T-helper 17 cell (primary cell): ENCODE data around the gene GBA3. TPM values are rescaled to one million over a fixed set of nuclear protein-coding genes. Genes with fewer than 3 reads are reported as not detected.

Source experiments
- ATAC-seq: fragments of 150-1000 bp; cut with Tn5 transposase; 2 replicates; pipeline ENCODE4 v1.10.0; 2021; ENCODE audit warnings: mild to moderate bottlenecking, moderate library complexity
- DNase-seq, 3 donors: peaks; one replicate each; pipeline versions ENCODE4 v3.0.0 to v3.0.0-alpha.2; 2020 to 2021
- H3K9me3 ChIP-seq: one replicate; pipeline ENCODE4 v1.7.0; 2013; ENCODE audit warnings: low read length, mild to moderate bottlenecking; ENCODE audit not compliant: control insufficient read depth, poor library complexity, severe bottlenecking
- H3K27ac Mint-ChIP-seq: one replicate; pipeline ENCODE4 v1.8.0; 2022; ENCODE audit warnings: mild to moderate bottlenecking, moderate library complexity, mixed read lengths
- H3K27me3 Mint-ChIP-seq: one replicate; pipeline ENCODE4 v1.8.0; 2022; ENCODE audit warnings: mixed read lengths
- H3K36me3 Mint-ChIP-seq: one replicate; pipeline ENCODE4 v1.8.0; 2022; ENCODE audit warnings: low read depth, mixed read lengths
- H3K4me1 Mint-ChIP-seq: one replicate; pipeline ENCODE4 v1.8.0; 2022; ENCODE audit warnings: mild to moderate bottlenecking, mixed read lengths
- H3K4me3 Mint-ChIP-seq: one replicate; pipeline ENCODE4 v1.8.0; 2022; ENCODE audit warnings: mild to moderate bottlenecking, moderate library complexity, mixed read lengths
- total RNA-seq, 4 donors: library from RNA in 2 of 4; stranded (reverse) in 2 of 4; gene quantifications; one replicate each; pipeline ENCODE4 v1.2.3 and lab custom pipeline; 2022 to 2026

GBA3 gene
- total RNA-seq, 2 donors from 2014 or later, result not detected

- H3K9me3 ChIP-seq, result no peaks in the 10 kb centered on the region
- Mint-ChIP-seq H3K27me3 (no peaks in the 10 kb centered on the region), H3K27ac (no peak overlapping the region), H3K36me3 (no peaks in the 10 kb centered on the region), H3K4me1 (no peaks in the 10 kb centered on the region), H3K4me3 (no peak overlapping the region)
- DNase-seq (no peak), ATAC-seq (no peak)
Observed at GRCh38 chr4:22842360-22843018, 149.8 kb downstream of the GBA3 start.

DNA sequence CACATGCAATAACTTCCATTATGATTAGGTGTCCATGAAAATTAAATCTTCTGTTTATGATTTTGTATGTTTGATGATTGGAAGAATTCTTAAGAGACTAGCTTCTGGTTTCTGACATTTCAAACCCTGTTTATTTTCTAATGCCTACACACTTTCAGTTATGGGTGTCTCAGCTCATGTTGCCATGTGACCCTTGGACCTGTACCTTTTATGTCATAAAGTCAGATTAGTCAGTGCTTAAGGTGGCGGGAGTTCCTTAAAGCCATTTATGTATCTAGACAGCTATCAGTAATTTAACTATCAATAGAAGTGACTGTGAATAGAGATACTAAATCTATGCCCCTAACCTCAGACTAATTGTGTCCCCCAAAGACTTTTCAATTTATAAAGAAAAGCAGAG, 155.6 kb downstream of the GBA3 start:
- H3K9me3 ChIP-seq, result no peaks in the 10 kb centered on the region
- H3K27ac Mint-ChIP-seq, result no peak overlapping the region
- ATAC-seq, result no peak

GRCh38 chr4:22850055-22850454, 157.3 kb downstream of the GBA3 start:
- Mint-ChIP-seq H3K36me3 (no peaks in the 10 kb centered on the region), H3K27me3 (no peaks in the 10 kb centered on the region), H3K27ac (no peak overlapping the region), H3K4me3 (no peak overlapping the region), H3K4me1 (no peaks in the 10 kb centered on the region)
- DNase-seq, result no peak
- no peak for ATAC-seq
- no peaks in the 10 kb centered on the region for H3K9me3 ChIP-seq

More for the DNA sequence above, 155.6 kb downstream of the GBA3 start:
- H3K36me3 Mint-ChIP-seq, result no peaks in the 10 kb centered on the region
- no peaks in the 10 kb centered on the region for H3K4me1 Mint-ChIP-seq
- DNase-seq, result no peak
- no peaks in the 10 kb centered on the region for H3K27me3 Mint-ChIP-seq
- H3K4me3 Mint-ChIP-seq, result no peak overlapping the region

DNA sequence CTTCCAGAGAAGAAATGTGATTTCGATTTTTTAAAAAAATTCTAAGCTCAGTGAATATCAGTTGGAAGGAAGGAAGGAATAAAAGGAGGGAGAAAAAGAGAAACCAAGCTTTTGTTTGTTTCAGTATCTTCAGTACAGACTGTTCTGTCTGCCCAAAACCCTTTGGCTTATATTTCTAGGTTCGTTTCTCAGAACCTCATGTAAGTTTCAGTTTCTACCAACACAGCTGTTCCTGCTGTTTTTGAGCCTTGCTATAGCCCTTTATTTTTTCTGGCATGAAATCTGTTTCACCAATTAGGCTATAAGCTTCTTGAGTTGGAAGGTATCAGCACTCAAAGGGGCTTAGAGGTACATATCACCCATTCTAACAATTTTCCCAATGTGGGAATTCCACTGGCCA, 157.9 kb downstream of the GBA3 start:
- Mint-ChIP-seq H3K27ac (no peak overlapping the region), H3K27me3 (no peaks in the 10 kb centered on the region), H3K36me3 (no peaks in the 10 kb centered on the region), H3K4me3 (no peak overlapping the region), H3K4me1 (no peaks in the 10 kb centered on the region)
- DNase-seq (no peak), ATAC-seq (no peak)
- H3K9me3 ChIP-seq, result no peaks in the 10 kb centered on the region

DNA sequence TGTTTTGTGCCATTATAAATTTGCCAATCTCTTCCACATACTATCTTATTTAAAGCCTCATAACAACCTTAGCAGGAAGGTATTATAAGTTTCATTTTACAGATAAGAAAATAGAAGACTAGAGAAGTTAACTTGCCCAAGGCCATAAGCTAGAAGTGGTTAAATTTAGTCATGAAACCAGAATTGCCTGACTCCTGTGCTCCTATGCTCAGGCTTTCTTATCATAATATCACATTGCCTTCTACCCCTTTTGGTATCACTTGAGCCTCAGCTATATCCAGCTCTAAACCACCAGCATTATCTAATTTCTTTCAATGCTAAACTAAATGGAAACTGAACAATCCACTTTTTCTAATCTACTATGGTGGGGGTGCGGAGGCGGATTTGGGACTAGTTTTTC, 164.7 kb downstream of the GBA3 start:
- Mint-ChIP-seq H3K4me3 (no peak overlapping the region), H3K27me3 (no peaks in the 10 kb centered on the region), H3K4me1 (no peaks in the 10 kb centered on the region), H3K36me3 (no peaks in the 10 kb centered on the region), H3K27ac (no peak overlapping the region)
- ATAC-seq, result no peak
- H3K9me3 ChIP-seq, result no peaks in the 10 kb centered on the region
- DNase-seq, result no peak

DNA sequence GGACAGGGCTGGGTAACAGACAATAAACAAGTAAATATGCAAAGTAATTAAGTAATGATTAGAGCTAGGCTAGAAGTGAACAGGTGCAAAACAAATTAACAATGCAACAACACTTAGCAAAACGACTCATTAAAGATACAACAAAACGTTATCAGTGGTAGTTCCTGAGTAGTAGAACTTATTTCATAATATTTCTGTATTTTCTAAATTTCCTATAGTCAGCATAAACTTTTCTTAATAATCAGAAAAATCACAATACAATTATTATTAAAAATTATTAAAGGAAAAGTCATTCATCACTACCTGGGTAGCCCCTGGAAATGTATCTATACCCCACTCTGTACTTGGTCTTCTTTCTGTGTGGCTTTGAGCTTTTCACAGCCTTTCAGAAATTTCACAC, 166.6 kb downstream of the GBA3 start:
- no peak overlapping the region for H3K4me3 Mint-ChIP-seq
- H3K4me1 Mint-ChIP-seq, result no peaks in the 10 kb centered on the region
- H3K27ac Mint-ChIP-seq, result no peak overlapping the region
- DNase-seq (no peak), ATAC-seq (no peak)
- no peaks in the 10 kb centered on the region for H3K9me3 ChIP-seq
- no peaks in the 10 kb centered on the region for H3K27me3 Mint-ChIP-seq
- no peaks in the 10 kb centered on the region for H3K36me3 Mint-ChIP-seq

Other genes starting within 250 kb of the GBA3 start
- gene ADGRA3, start 176.9 kb upstream of the GBA3 start, total RNA-seq, result under 1 TPM; 0.16 to 0.35 TPM